ENCODE results near the gene FAM133A.

Gene FAM133A

DNA sequence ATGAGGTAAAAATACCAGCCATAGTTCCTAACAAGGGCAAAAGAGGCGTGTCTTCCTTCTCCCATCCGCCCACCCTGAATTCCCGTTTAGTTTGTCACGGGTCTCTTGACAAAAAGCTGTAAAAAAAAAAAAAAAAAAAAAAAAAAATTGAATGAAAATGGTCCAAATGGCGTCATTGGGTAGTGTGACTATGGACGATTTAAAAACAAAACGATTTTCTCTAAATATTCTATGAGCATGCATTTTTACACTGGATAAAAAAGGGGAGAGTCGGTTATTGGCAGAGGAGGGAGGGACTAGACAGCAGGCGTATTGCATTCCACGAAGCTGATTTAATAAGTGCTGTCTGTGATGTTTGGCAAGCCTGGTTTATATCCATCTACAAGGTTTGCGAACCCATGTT lies at the start of gene FAM133A:
TSS of gene FAM133A (plus strand) at position 338 of the 403 bp plus-strand sequence. CDS start 35,214 bp downstream, outside the sequence.
- DNase-seq (ENCODE audit: low read depth in 1 of 2, low spot score in 1 of 2), result no peak

DNA sequence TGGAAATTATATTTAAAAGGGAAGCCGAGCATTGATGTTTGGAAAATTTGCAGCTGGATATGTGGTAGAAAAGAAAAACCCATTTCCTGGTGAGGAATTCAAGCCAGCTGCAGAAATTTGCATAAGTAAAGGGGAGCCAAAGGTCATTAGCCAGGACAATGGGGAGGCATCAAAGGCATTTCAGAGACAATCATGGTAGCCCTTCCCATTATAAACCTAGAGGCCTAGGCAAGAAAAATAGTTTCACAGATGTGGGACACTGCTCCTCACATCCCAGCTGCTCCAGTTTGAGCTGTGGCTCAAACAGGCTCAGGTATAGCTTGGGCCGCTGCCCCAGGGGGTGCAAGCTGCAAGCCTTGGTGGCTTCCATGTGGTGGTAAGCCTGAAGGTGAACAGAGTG lies 36.4 kb upstream of the FAM133A start:
- DNase-seq (ENCODE audit: low read depth in 1 of 2, low spot score in 1 of 2), result no peak

DNA sequence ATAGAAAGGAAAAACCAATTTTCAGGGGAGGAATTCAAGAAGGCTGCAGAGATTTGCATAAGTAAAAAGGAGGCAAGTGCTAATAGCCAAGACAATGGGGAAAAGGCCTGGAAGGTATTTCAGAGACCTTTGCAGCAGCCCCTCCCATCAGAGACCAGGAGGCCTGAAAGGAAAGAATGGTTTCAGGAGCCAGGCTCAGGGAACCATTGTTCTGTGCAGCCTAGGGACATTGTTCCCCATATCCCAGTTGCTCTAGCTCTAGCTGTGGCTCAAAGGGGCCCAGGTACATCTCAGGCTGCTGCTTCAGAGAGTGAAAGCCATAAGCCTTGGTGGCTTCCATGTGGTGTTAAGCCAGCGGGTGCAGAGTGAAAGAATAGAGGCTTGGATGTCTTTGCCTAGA lies 24.6 kb upstream of the FAM133A start:
- no peak for DNase-seq (ENCODE audit: low read depth in 1 of 2, low spot score in 1 of 2)

DNA sequence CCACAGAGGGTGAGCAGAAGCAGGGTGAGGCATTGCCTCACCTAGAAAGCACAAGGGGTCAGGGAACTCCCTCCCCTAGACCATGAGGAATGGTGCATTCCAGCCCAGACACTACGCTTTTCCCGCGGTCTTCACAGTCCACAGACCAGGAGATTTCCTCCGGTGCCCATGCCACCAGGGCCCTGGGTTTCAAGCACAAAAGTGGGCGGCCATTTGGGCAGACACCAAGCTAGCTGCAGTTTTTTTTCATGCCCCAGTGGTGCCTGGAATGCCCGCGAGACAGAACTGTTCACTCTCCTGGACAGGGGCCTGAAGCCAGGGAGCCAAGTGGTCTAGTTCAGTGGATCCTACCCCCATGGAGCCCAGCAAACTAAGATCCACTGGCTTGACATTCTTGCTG lies 13.4 kb upstream of the FAM133A start:
- no peak for DNase-seq (ENCODE audit: low read depth in 1 of 2, low spot score in 1 of 2)

DNA sequence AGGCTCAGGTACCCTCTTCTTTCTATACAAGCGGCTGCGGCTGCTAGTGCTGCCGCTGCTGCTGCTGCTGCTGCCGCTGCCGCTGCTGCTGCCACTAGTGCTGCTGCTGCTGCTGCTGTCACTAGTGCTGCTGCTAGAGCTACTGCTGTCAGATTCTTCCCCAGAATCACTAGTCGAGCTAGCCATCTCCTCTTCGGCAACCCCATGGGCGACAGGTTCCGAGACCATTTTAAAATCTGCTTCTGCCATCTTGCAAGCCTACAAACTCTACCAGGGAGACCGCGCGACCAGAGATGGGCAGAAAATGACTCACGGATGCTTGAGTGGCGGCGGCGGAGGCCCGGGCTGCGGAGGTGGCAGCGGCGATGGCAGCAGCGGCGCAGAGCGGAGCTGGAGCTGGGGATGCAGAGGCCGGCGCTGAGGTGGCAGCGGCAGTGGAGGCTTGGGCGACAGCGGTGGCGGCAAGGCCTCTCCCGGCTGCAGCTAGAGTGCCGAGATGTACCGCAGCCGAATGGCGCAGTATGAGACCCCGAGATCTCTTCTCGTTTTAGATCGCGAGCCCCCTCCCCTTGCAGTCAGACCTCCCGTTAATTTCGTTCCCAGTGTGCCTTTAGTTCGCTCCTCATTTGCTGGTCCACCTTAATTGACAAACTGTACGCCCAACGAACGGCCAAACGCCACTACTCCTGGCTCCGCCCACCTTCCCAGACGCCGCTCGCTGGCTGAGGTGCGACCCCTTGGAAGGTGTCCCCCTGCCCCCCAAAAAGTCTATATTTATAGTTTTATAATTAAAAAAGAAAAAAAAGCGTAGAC lies 744 bp upstream of the FAM133A start, which contains the start of gene NAP1L3:
TSS of gene NAP1L3 (minus strand) at position 523 of the 813 bp plus-strand sequence. CDS start at position 249, 274 bp downstream.
- DNase-seq (ENCODE audit: low read depth in 1 of 2, low spot score in 1 of 2), result peak; percentile 14 to 45

DNA sequence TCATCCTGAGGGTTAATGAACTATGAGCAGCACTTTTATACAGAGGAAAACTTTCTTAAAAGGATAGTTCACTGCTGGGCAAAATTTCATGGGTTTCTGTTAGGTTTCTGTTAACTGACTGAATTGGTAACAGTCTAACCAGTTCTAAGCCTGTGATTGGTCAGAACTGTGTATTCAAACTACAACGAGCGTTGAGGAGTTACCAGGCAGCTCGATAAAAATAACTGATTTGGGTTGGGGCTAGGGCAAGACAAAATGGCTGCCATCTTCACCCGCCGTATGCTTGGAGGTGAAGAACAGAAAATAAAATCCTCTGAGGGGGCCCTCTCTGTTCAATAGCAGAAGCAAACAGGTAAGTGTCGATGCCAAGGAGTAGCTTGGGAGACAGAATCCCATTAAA lies 22.0 kb downstream of the FAM133A start:
- no peak for DNase-seq (ENCODE audit: low read depth in 1 of 2, low spot score in 1 of 2)

DNA sequence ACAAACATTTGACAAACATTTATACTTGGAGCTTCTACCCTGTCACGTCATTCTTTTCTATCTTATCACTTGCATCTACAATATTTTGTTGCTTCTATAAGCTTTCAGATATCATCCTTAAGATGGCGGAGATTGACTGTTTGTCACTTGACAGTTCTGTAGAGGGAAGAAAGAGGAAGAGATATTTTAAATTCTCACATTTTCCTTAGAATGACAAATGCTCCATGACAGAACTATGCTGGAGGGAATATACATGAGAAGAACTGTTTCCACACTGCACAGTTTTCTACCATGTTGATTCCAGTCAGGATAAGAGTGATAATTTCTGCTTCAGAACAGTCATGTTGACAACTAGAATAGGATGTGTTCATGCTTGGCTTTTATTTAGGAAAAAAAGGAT lies 29.7 kb downstream of the FAM133A start:
- DNase-seq (ENCODE audit: low read depth in 1 of 2, low spot score in 1 of 2), result no peak

DNA sequence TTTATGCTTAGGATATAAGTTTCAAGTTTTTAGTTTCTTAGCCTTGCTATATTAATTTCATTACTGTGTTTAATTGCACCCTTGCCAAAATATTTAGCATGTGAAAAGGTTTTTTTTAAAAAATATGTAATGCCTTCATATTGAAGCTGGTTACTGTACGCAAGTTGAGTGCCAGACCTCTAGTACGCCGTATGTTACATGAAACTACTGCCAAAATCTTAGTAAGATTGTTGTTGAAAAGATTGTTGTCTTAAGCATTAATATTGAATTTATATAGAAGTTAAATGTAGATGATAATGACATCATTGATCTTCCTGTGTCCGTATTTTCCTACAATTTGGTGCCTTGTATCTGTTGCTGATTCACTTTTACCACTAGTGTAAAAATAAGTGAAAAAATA lies 37.1 kb downstream of the FAM133A start:
- DNase-seq (ENCODE audit: low read depth in 1 of 2, low spot score in 1 of 2), result no peak

DNA sequence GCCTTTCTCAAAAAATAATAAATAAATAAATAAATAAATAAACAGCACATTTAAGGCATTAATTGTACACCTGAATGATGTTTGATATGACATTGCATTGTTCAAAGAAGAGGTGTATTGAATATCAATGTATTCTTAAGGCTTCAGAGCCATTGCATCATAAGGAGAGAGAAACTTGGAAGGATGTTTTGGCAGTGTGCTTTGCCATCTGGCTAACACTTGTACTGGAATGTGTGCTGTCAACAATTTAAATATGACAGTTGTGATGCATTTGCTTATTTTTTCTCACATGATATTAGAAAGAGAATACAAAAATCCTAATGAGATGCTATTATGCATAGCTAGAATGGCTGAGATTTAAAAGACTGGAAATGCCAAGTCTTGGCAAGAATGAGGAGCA lies 67.8 kb downstream of the FAM133A start:
- DNase-seq (ENCODE audit: low read depth in 1 of 2, low spot score in 1 of 2), result no peak

DNA sequence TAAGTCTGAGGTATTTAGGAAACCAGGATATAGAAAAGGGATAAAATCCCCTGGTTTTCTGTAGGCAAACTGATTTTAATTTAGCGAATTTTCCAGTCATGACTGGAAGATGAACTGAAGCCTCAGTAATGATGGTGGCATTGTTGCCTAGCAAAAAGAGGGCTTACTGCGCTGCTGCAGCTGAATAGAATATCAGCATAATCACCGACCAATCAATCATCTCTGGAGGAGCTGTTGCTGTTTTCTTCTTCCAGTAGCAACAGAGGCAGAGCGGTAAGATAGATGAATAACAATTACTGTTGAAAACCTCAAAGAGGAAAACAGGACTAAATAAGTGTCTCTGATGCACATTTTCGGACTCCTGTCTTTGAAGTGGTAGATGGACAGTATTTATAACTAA lies 86.2 kb downstream of the FAM133A start:
- no peak for DNase-seq (ENCODE audit: low read depth in 1 of 2, low spot score in 1 of 2)

Measured in activated CD4-positive, alpha-beta T cell treated with anti-CD3 and anti-CD28 coated beads, Interleukin-2, amount 50 U/mL, for 24 hours (primary cell).